WERI-Rb-1 (cell line): ENCODE data around the gene HNRNPM.

Experiments used
- DNase-seq: peaks from one replicate; pipeline ENCODE4 v3.0.0-alpha.2; 2020
- H3K27ac ChIP-seq: fragments of 250-450 bp; sonication (Bioruptor Pico); 2 replicates; pipeline ENCODE4 v1.5.1; 2020; ENCODE audit warnings: mild to moderate bottlenecking, moderate library complexity
- H3K27me3 ChIP-seq: fragments of 250-450 bp; sonication (Bioruptor Pico); 2 replicates; pipeline ENCODE4 v1.5.1; 2021; ENCODE audit warnings: mild to moderate bottlenecking, low read depth, moderate library complexity; ENCODE audit not compliant: insufficient read depth, severe bottlenecking
- H3K36me3 ChIP-seq: fragments of 250-450 bp; sonication (Bioruptor Pico); 2 replicates; pipeline ENCODE4 v1.5.1; 2020; ENCODE audit warnings: mild to moderate bottlenecking, moderate library complexity
- H3K4me3 ChIP-seq: 2 replicates; pipeline ENCODE4 v1.5.1; 2011; ENCODE audit warnings: low read depth, mild to moderate bottlenecking, control low read depth, low read length
- H3K9me3 ChIP-seq: fragments of 250-450 bp; sonication (Bioruptor Pico); 2 replicates; pipeline ENCODE4 v1.5.1; 2021; ENCODE audit warnings: mild to moderate bottlenecking, moderate library complexity; ENCODE audit not compliant: severe bottlenecking
- CTCF ChIP-seq: IDR thresholded peaks from 2 replicates; pipeline ENCODE4 v1.5.1; 2011; ENCODE audit warnings: low read depth, mild to moderate bottlenecking, control low read depth, inconsistent platforms, low read length

The HNRNPM gene

GRCh38 chr19:8481616-8482015 is 36.8 kb downstream of the HNRNPM start:
- peaks cover 91% of the 10 kb centered on the region for H3K36me3 ChIP-seq
- no peaks in the 10 kb centered on the region for H3K27me3 ChIP-seq
- no peaks in the 10 kb centered on the region for H3K9me3 ChIP-seq
- no peak overlapping the region for H3K4me3 ChIP-seq
- H3K27ac ChIP-seq, result no peak overlapping the region
- no peak for TF ChIP-seq CTCF
- DNase-seq, result no peak

- H3K4me3 ChIP-seq, result no peak overlapping the region
- H3K36me3 ChIP-seq, result peaks cover 93% of the 10 kb centered on the region
- H3K9me3 ChIP-seq, result no peaks in the 10 kb centered on the region
- DNase-seq, result no peak
- no peaks in the 10 kb centered on the region for H3K27me3 ChIP-seq
- no peak for TF ChIP-seq CTCF
- H3K27ac ChIP-seq, result no peak overlapping the region
Measured at GRCh38 chr19:8482696-8483095, 37.9 kb downstream of the HNRNPM start.

DNA sequence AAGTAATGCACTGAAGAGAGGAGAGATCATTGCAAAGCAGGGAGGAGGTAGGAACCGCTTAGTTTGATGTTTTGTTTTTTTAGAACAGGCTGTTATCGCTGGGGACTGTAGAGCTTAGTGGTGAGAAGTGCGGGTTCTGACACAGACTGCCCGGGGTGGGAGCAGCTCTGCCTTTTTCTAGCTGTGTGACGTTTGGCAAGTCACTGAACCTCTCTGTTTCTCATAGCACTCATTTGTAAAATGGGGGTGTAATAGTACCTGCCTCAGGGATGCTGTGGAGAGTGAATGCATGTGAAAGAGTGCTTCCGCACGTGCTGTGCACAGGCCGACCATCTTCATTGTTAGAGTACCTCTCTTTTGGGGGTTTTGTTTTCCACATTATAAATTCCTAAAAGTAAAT is 38.4 kb downstream of the HNRNPM start:
- Histone ChIP-seq H3K9me3 (no peaks in the 10 kb centered on the region), H3K36me3 (peaks cover 93% of the 10 kb centered on the region), H3K27me3 (no peaks in the 10 kb centered on the region), H3K4me3 (no peak overlapping the region), H3K27ac (no peak overlapping the region)
- no peak for DNase-seq
- no peak for TF ChIP-seq CTCF

- no peak overlapping the region for H3K27ac ChIP-seq
- no peaks in the 10 kb centered on the region for H3K9me3 ChIP-seq
- H3K4me3 ChIP-seq, result no peak overlapping the region
- H3K36me3 ChIP-seq, result peaks cover 91% of the 10 kb centered on the region
- TF ChIP-seq CTCF, result no peak
- H3K27me3 ChIP-seq, result no peaks in the 10 kb centered on the region
- DNase-seq, result no peak
Measured at GRCh38 chr19:8484331-8484894, 39.6 kb downstream of the HNRNPM start.

GRCh38 chr19:8485561-8486371 is 41.0 kb downstream of the HNRNPM start:
- H3K27ac ChIP-seq, result no peak overlapping the region
- no peak overlapping the region for H3K4me3 ChIP-seq
- no peaks in the 10 kb centered on the region for H3K27me3 ChIP-seq
- H3K9me3 ChIP-seq, result no peaks in the 10 kb centered on the region
- H3K36me3 ChIP-seq, result peaks cover 89% of the 10 kb centered on the region
- no peak for DNase-seq
- no peak for TF ChIP-seq CTCF
